ENCODE data around the gene RAPGEF6.

RAPGEF6 gene

GRCh38 chr5:131654309-131654708 is 19.3 kb upstream of the RAPGEF6 start:
- DNase-seq = no peak
- no peak for TF ChIP-seq CTCF (IDR thresholded peaks at IDR 0.05)
- no peaks in the 10 kb centered on the region for H3K9me3 Mint-ChIP-seq
- no peak overlapping the region for H3K4me3 Mint-ChIP-seq
- peaks cover 68% of the 10 kb centered on the region for H3K36me3 Mint-ChIP-seq (ENCODE audit: low read depth)
- H3K27ac Mint-ChIP-seq = no peak overlapping the region
- no peaks in the 10 kb centered on the region for H3K4me1 Mint-ChIP-seq
- no peaks in the 10 kb centered on the region for H3K27me3 Mint-ChIP-seq (ENCODE audit: low read depth, poor library complexity)

GRCh38 chr5:131649161-131649560 is 14.1 kb upstream of the RAPGEF6 start:
- Mint-ChIP-seq H3K9me3 (no peaks in the 10 kb centered on the region), H3K36me3 (ENCODE audit: low read depth) (peaks cover 52% of the 10 kb centered on the region), H3K27me3 (ENCODE audit: low read depth, poor library complexity) (no peaks in the 10 kb centered on the region), H3K4me1 (no peaks in the 10 kb centered on the region), H3K4me3 (no peak overlapping the region), H3K27ac (no peak overlapping the region)
- TF ChIP-seq CTCF (IDR thresholded peaks at IDR 0.05) = no peak
- DNase-seq = no peak

- no peak overlapping the region for H3K4me3 Mint-ChIP-seq
- no peaks in the 10 kb centered on the region for H3K4me1 Mint-ChIP-seq
- no peak for DNase-seq
- no peak for TF ChIP-seq CTCF (IDR thresholded peaks at IDR 0.05)
- no peaks in the 10 kb centered on the region for H3K9me3 Mint-ChIP-seq
- no peaks in the 10 kb centered on the region for H3K27me3 Mint-ChIP-seq (ENCODE audit: low read depth, poor library complexity)
- peaks cover 44% of the 10 kb centered on the region for H3K36me3 Mint-ChIP-seq (ENCODE audit: low read depth)
- no peak overlapping the region for H3K27ac Mint-ChIP-seq
Observed at GRCh38 chr5:131647048-131647769, 12.2 kb upstream of the RAPGEF6 start.

- Mint-ChIP-seq H3K27ac (no peak overlapping the region), H3K4me1 (no peaks in the 10 kb centered on the region), H3K9me3 (no peaks in the 10 kb centered on the region), H3K36me3 (ENCODE audit: low read depth) (peaks cover 23% of the 10 kb centered on the region), H3K27me3 (ENCODE audit: low read depth, poor library complexity) (no peaks in the 10 kb centered on the region), H3K4me3 (no peak overlapping the region)
- no peak for TF ChIP-seq CTCF (IDR thresholded peaks at IDR 0.05)
- DNase-seq = no peak
Observed at GRCh38 chr5:131644822-131645221, 9.8 kb upstream of the RAPGEF6 start.

GRCh38 chr5:131644370-131644769 is 9.3 kb upstream of the RAPGEF6 start:
- TF ChIP-seq CTCF (IDR thresholded peaks at IDR 0.05) = no peak
- no peak overlapping the region for H3K27ac Mint-ChIP-seq
- no peaks in the 10 kb centered on the region for H3K4me1 Mint-ChIP-seq
- H3K36me3 Mint-ChIP-seq (ENCODE audit: low read depth) = peaks cover 19% of the 10 kb centered on the region
- H3K27me3 Mint-ChIP-seq (ENCODE audit: low read depth, poor library complexity) = no peaks in the 10 kb centered on the region
- no peak overlapping the region for H3K4me3 Mint-ChIP-seq
- no peak for DNase-seq
- H3K9me3 Mint-ChIP-seq = no peaks in the 10 kb centered on the region

GRCh38 chr5:131641494-131641893 is 6.5 kb upstream of the RAPGEF6 start:
- H3K4me3 Mint-ChIP-seq = no peak overlapping the region
- H3K27me3 Mint-ChIP-seq (ENCODE audit: low read depth, poor library complexity) = no peaks in the 10 kb centered on the region
- H3K27ac Mint-ChIP-seq = no peak overlapping the region
- no peak for TF ChIP-seq CTCF (IDR thresholded peaks at IDR 0.05)
- peaks cover 2% of the 10 kb centered on the region for H3K4me1 Mint-ChIP-seq
- H3K36me3 Mint-ChIP-seq (ENCODE audit: low read depth) = peaks cover 19% of the 10 kb centered on the region
- DNase-seq = no peak
- no peaks in the 10 kb centered on the region for H3K9me3 Mint-ChIP-seq
